ENCODE results near the gene SBNO1.

SBNO1 gene

GRCh38 chr12:123286652-123287373 lies 77.8 kb downstream of the SBNO1 start:
- DNase-seq (ENCODE audit: extremely low read depth, low read depth) = no peak
- TF ChIP-seq CTCF (IDR thresholded peaks at IDR 0.05; ENCODE audit: low read depth, low read length) = no peak

- no peak for TF ChIP-seq CTCF (IDR thresholded peaks at IDR 0.05; ENCODE audit: low read depth, low read length)
- DNase-seq (ENCODE audit: extremely low read depth, low read depth) = no peak
Measured at GRCh38 chr12:123284669-123285068, 80.0 kb downstream of the SBNO1 start.

- TF ChIP-seq CTCF (IDR thresholded peaks at IDR 0.05; ENCODE audit: low read depth, low read length) = no peak
- DNase-seq (ENCODE audit: extremely low read depth, low read depth) = no peak
Measured at GRCh38 chr12:123283461-123283860, 81.2 kb downstream of the SBNO1 start.

- TF ChIP-seq CTCF (IDR thresholded peaks at IDR 0.05; ENCODE audit: low read depth, low read length) = no peak
- DNase-seq (ENCODE audit: extremely low read depth, low read depth) = no peak
Measured at GRCh38 chr12:123282111-123282510, 82.5 kb downstream of the SBNO1 start.

GRCh38 chr12:123280971-123281370 lies 83.7 kb downstream of the SBNO1 start:
- DNase-seq (ENCODE audit: extremely low read depth, low read depth) = no peak
- no peak for TF ChIP-seq CTCF (IDR thresholded peaks at IDR 0.05; ENCODE audit: low read depth, low read length)

GRCh38 chr12:123278101-123278627 lies 86.5 kb downstream of the SBNO1 start:
- no peak for DNase-seq (ENCODE audit: extremely low read depth, low read depth)
- TF ChIP-seq CTCF (IDR thresholded peaks at IDR 0.05; ENCODE audit: low read depth, low read length) = no peak

- DNase-seq (ENCODE audit: extremely low read depth, low read depth) = no peak
- TF ChIP-seq CTCF (IDR thresholded peaks at IDR 0.05; ENCODE audit: low read depth, low read length) = no peak
Measured at GRCh38 chr12:123273166-123273565, 91.5 kb downstream of the SBNO1 start.
